B cell (primary cell): ENCODE data around the gene MFRP. TPM values are rescaled to one million over a fixed set of nuclear protein-coding genes. Genes with fewer than 3 reads are reported as not detected.

Experiments used
- ATAC-seq: fragments of 200-7000 bp; cut with Tn5 transposase; one replicate; pipeline ENCODE4 v1.10.0; 2021; ENCODE audit warnings: low read depth, mild to moderate bottlenecking, moderate number of reproducible peaks, moderate library complexity
- CTCF ChIA-PET: fragments of 350-600 bp; sonication (Branson Sonifier 250); formaldehyde crosslinking; loops from one replicate; lab custom pipeline; 2021; ENCODE audit warnings: antibody characterized with exemption, inconsistent platforms; lab: Charles Lee
- POLR2A ChIA-PET: fragments of 350-600 bp; sonication (Branson Sonifier 250); formaldehyde crosslinking; loops from one replicate; lab custom pipeline; 2021; ENCODE audit warnings: antibody characterized with exemption; lab: Charles Lee
- DNase-seq: peaks from one replicate; pipeline ENCODE4 v3.0.0; 2013
- H2AFZ ChIP-seq: 2 replicates; pipeline ENCODE4 v1.6.1; 2012; ENCODE audit warnings: mild to moderate bottlenecking, low read depth, low read length; ENCODE audit not compliant: insufficient read depth, poor library complexity, severe bottlenecking
- H3K27ac ChIP-seq, 2 donors: 1 replicate in 1 of 2; 2 replicates in 1 of 2; pipeline ENCODE4 v1.5.1; 2012 to 2013; ENCODE audit warnings: low read length in 2 of 2, mild to moderate bottlenecking in 2 of 2, moderate library complexity in 1 of 2
- H3K27me3 ChIP-seq, 4 experiments: fragments of 200-600 bp in 1 of 4; sonication (generic) in 1 of 4; replicated peaks in 1 of 4; 1 replicate in 2 of 4; 2 replicates in 2 of 4; pipeline versions ENCODE4 v1.6.1 to v1.7.0; 2013 to 2016; ENCODE audit warnings: low read length in 3 of 4, mild to moderate bottlenecking in 2 of 4, mixed read lengths in 1 of 4, moderate library complexity in 1 of 4; ENCODE audit not compliant: insufficient read depth in 4 of 4, control insufficient read depth in 3 of 4; ENCODE audit errors: control extremely low read depth in 1 of 4
- H3K36me3 ChIP-seq, 2 experiments: replicated peaks in 1 of 2; 1 replicate in 1 of 2; 2 replicates in 1 of 2; pipeline versions ENCODE4 v1.6.1 to v1.7.1; 2013; ENCODE audit warnings: low read length in 1 of 2; ENCODE audit not compliant: insufficient read depth in 2 of 2, control insufficient read depth in 1 of 2; ENCODE audit errors: control extremely low read depth in 1 of 2, extremely low read depth in 1 of 2
- H3K4me1 ChIP-seq, 2 donors: fragments of 200-600 bp in 1 of 2; sonication (generic) in 1 of 2; 1 replicate in 1 of 2; 2 replicates in 1 of 2; pipeline versions ENCODE4 v1.5.1 to v1.6.1; 2013 to 2017; ENCODE audit warnings: low read length in 2 of 2; ENCODE audit not compliant: control insufficient read depth in 2 of 2, insufficient read depth in 2 of 2
- H3K4me2 ChIP-seq: replicated peaks from 2 replicates; pipeline ENCODE3; 2012; ENCODE audit warnings: mild to moderate bottlenecking, low read depth, low read length; ENCODE audit not compliant: poor library complexity, severe bottlenecking
- H3K4me3 ChIP-seq, 5 experiments: fragments of 200-600 bp in 1 of 5; sonication (generic) in 1 of 5; 1 replicate in 3 of 5; 2 replicates in 2 of 5; pipeline versions ENCODE4 v1.5.1 to v1.7.0; 2011 to 2016; ENCODE audit warnings: low read length in 4 of 5, mild to moderate bottlenecking in 4 of 5, low read depth in 2 of 5, control low read depth in 1 of 5, moderate library complexity in 1 of 5; ENCODE audit not compliant: insufficient read depth in 1 of 5; ENCODE audit errors: control extremely low read depth in 1 of 5, extremely low read depth in 1 of 5
- H3K79me2 ChIP-seq: fragments of 200-600 bp; sonication (generic); one replicate; pipeline ENCODE4 v1.6.0; 2016; ENCODE audit warnings: low read length; ENCODE audit not compliant: control insufficient read depth, insufficient read depth
- H3K9ac ChIP-seq: fragments of 200-600 bp; sonication (generic); 2 replicates; pipeline ENCODE4 v1.6.1; 2017; ENCODE audit warnings: mild to moderate bottlenecking, low read length, moderate library complexity
- H3K9me3 ChIP-seq, 3 donors: one replicate each; pipeline versions ENCODE4 v1.6.1 to v1.7.1; 2013; ENCODE audit warnings: low read length in 2 of 3; ENCODE audit not compliant: control insufficient read depth in 2 of 3, insufficient read depth in 1 of 3; ENCODE audit errors: control extremely low read depth in 1 of 3
- H4K20me1 ChIP-seq: 2 replicates; pipeline ENCODE4 v1.6.0; 2012; ENCODE audit warnings: mild to moderate bottlenecking, low read length; ENCODE audit not compliant: insufficient read depth, control insufficient read depth, poor library complexity, severe bottlenecking
- H3K27ac Mint-ChIP-seq: one replicate; pipeline ENCODE4 v1.8.0; 2021; ENCODE audit warnings: mixed read lengths
- H3K27me3 Mint-ChIP-seq: one replicate; pipeline ENCODE4 v1.8.0; 2021; ENCODE audit warnings: mixed read lengths
- H3K4me1 Mint-ChIP-seq: one replicate; pipeline ENCODE4 v1.8.0; 2021; ENCODE audit warnings: mixed read lengths
- H3K4me3 Mint-ChIP-seq: one replicate; pipeline ENCODE4 v1.8.0; 2021; ENCODE audit warnings: mixed read lengths
- H3K9me3 Mint-ChIP-seq: one replicate; pipeline ENCODE4 v1.8.0; 2022; ENCODE audit warnings: mixed read lengths; ENCODE audit not compliant: insufficient read depth
- CTCF ChIP-seq: fragments of 200-600 bp; IDR thresholded peaks from one replicate; pipeline ENCODE4 v1.8.0; 2022; ENCODE audit warnings: antibody characterized with exemption, mild to moderate bottlenecking
- EZH2 ChIP-seq: IDR thresholded peaks from 2 replicates; pipeline ENCODE4 v1.6.1; 2012; ENCODE audit warnings: borderline replicate concordance, low read depth, mild to moderate bottlenecking, moderate library complexity, low read length; ENCODE audit not compliant: insufficient read depth, poor library complexity, severe bottlenecking
- WGBS: methylation state at CpG from one replicate; pipeline ENCODE4 v1.1.5; 2013; ENCODE audit warnings: missing lambda C conversion rate; ENCODE audit not compliant: insufficient coverage; 5-methylcytosine and 5-hydroxymethylcytosine counted together
- intact Hi-C: fragments of 100-400 bp; cut with micrococcal nuclease; formaldehyde crosslinking; loops from one replicate; pipeline ENCODE4 v1.10.0; 2022
- polyA plus RNA-seq: library from polyadenylated mRNA; depleted of rRNA; stranded (reverse); fragments of >200 nt; gene quantifications from 2 replicates; pipeline ENCODE4 v1.2.3, GENCODE V29; 2012
- total RNA-seq, 2 donors: library from RNA; stranded (reverse); fragments of 120-200 nt in 1 of 2; gene quantifications; 1 replicate in 1 of 2; 2 replicates in 1 of 2; pipeline versions ENCODE4 v1.2.3 to v1.2.4, GENCODE V29; 2013 to 2022

MFRP gene
- total and polyA plus RNA-seq, 2 donors (not counting 1 experiment from before 2014, with no cell fraction given), result not detected

GRCh38 chr11:119371067-119371601, 24.6 kb upstream of the MFRP start:
- H3K27me3 ChIP-seq, result peaks cover 0 to 26% (median 6%) of the 10 kb centered on the region in 4 experiments
- Mint-ChIP-seq H3K27me3 (peaks cover 41% of the 10 kb centered on the region), H3K4me1 (no peaks in the 10 kb centered on the region), H3K9me3 (no peaks in the 10 kb centered on the region), H3K27ac (no peak overlapping the region), H3K4me3 (no peak overlapping the region)
- no peaks in the 10 kb centered on the region for H3K79me2 ChIP-seq
- H3K9me3 ChIP-seq, result no peaks in the 10 kb centered on the region
- CTCF ChIA-PET, result interaction anchor here (1.7 kb wide), 1 partner anchor 15 kb away, joined by 13 read pairs; no protein-coding TSS in a partner anchor
- no peak for ATAC-seq
- no peak overlapping the region for H3K4me2 ChIP-seq
- H3K4me3 ChIP-seq, result no peak overlapping the region
- no peaks in the 10 kb centered on the region for H3K36me3 ChIP-seq
- POLR2A ChIA-PET, result no interaction called here
- 91% methylated on average over 7 of the region's 8 CpGs for WGBS
- H3K4me1 ChIP-seq, result no peaks in the 10 kb centered on the region
- no peak overlapping the region for H3K9ac ChIP-seq
- DNase-seq, result no peak
- intact Hi-C loops, result no loop called here
- H2AFZ ChIP-seq, result no peak overlapping the region
- TF ChIP-seq CTCF (no peak), EZH2 (no peak)
- no peak overlapping the region for H3K27ac ChIP-seq
- no peaks in the 10 kb centered on the region for H4K20me1 ChIP-seq

GRCh38 chr11:119370486-119371046, 24.1 kb upstream of the MFRP start:
- DNase-seq, result no peak
- Histone ChIP-seq H3K4me2 (no peak overlapping the region), H3K27ac (no peak overlapping the region), H3K9ac (no peak overlapping the region), H3K79me2 (no peaks in the 10 kb centered on the region), H4K20me1 (no peaks in the 10 kb centered on the region), H3K9me3 (peaks cover 0 to under 1% (median 0%) of the 10 kb centered on the region in 3 donors), H3K27me3 (peaks cover 0 to 29% (median 7%) of the 10 kb centered on the region in 4 experiments), H3K4me1 (peaks cover 0 to under 1% of the 10 kb centered on the region in 2 donors), H3K4me3 (no peak overlapping the region), H3K36me3 (no peaks in the 10 kb centered on the region), H2AFZ (no peak overlapping the region)
- TF ChIP-seq CTCF (no peak), EZH2 (no peak)
- ATAC-seq, result no peak
- Mint-ChIP-seq H3K9me3 (no peaks in the 10 kb centered on the region), H3K27ac (no peak overlapping the region), H3K4me3 (no peak overlapping the region), H3K4me1 (no peaks in the 10 kb centered on the region), H3K27me3 (peaks cover 44% of the 10 kb centered on the region)
- WGBS, result 91% methylated on average over 6 of the region's 8 CpGs
- intact Hi-C loops, result no loop called here
- ChIA-PET POLR2A (no interaction called here), CTCF (interaction anchor here (0.6 to 1.7 kb wide), 2 partner anchors 14 to 42 kb away, joined by 3 to 13 read pairs; no protein-coding TSS in a partner anchor)
